ENCODE results near the gene LYZL1. TPM values are rescaled to one million over a fixed set of nuclear protein-coding genes. Genes with fewer than 3 reads are reported as not detected.

LYZL1 gene
- total RNA-seq, 1 experiment from 2014 or later, result not detected

DNA sequence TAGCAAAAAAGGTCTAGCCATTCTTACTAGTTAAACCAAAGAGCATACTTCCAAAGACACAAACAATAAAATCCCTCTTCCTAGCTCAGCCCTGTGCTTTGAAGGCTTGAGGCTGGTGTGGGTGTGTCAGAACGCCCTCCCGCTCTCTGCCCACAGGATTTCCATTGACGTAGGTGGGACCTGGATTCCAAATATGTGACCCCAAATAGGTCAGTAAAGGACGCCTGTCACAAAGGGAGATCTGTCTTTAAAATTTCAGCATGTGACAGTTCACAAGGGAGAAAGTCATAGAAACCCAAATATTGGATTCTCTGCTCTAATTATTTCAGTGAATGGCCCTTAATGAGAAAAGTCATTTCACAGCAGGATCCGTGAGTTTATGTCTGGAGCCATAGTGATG is 39.9 kb upstream of the LYZL1 start:
- no peaks in the 10 kb centered on the region for H3K79me2 ChIP-seq (ENCODE audit: insufficient read depth, low read length)
- H2BK15ac ChIP-seq (ENCODE audit: low read depth, low read length), result no peak overlapping the region
- no peak overlapping the region for H2AFZ ChIP-seq (ENCODE audit: low read length)
- H2BK12ac ChIP-seq (ENCODE audit: insufficient read length, low read depth, low read length), result no peak overlapping the region
- H3K9me3 ChIP-seq (ENCODE audit: control insufficient read depth, low read depth, low read length), result no peaks in the 10 kb centered on the region
- no peaks in the 10 kb centered on the region for H3K79me1 ChIP-seq (ENCODE audit: insufficient read depth, low read depth, low read length, poor library complexity, severe bottlenecking)
- H3K9ac ChIP-seq (ENCODE audit: extremely low read depth, insufficient read length, low read length), result no peak overlapping the region
- no peak overlapping the region for H2BK20ac ChIP-seq (ENCODE audit: low read depth, low read length, poor library complexity, severe bottlenecking)
- Mint-ChIP-seq H3K4me1 (peaks cover 0 to 9% of the 10 kb centered on the region in 2 experiments; a peak in 3 of 4 replicates), H3K4me3 (no peak overlapping the region), H3K36me3 (ENCODE audit: insufficient read depth in 1 of 3, low read depth in 3 of 3) (no peaks in the 10 kb centered on the region), H3K27me3 (ENCODE audit: low read depth) (no peaks in the 10 kb centered on the region; the same call in none of the 2 replicates), H3K9me3 (no peaks in the 10 kb centered on the region; a peak in 1 of 5 replicates), H3K27ac (no peak overlapping the region)
- no peaks in the 10 kb centered on the region for H3K23me2 ChIP-seq (ENCODE audit: insufficient read length, low read depth, low read length, poor library complexity, severe bottlenecking)
- no peak overlapping the region for H3T11ph ChIP-seq (ENCODE audit: low read length)
- no peaks in the 10 kb centered on the region for H3K27me3 ChIP-seq (ENCODE audit: insufficient read depth, low read length)
- H2BK5ac ChIP-seq (ENCODE audit: insufficient read length, low read length), result no peak overlapping the region
- DNase-seq, result no peak
- H2BK120ac ChIP-seq (ENCODE audit: low read depth, low read length, poor library complexity, severe bottlenecking), result no peak overlapping the region
- no peak overlapping the region for H4K8ac ChIP-seq (replicated peaks; ENCODE audit: insufficient read length, low read depth, low read length)
- H3K23ac ChIP-seq (ENCODE audit: insufficient read length, low read depth, low read length), result no peak overlapping the region
- H3K4me2 ChIP-seq (ENCODE audit: insufficient read depth, insufficient read length, low read length), result no peak overlapping the region
- H4K91ac ChIP-seq (ENCODE audit: insufficient read length, low read depth, low read length), result no peak overlapping the region
- TF ChIP-seq, protein P1, sequence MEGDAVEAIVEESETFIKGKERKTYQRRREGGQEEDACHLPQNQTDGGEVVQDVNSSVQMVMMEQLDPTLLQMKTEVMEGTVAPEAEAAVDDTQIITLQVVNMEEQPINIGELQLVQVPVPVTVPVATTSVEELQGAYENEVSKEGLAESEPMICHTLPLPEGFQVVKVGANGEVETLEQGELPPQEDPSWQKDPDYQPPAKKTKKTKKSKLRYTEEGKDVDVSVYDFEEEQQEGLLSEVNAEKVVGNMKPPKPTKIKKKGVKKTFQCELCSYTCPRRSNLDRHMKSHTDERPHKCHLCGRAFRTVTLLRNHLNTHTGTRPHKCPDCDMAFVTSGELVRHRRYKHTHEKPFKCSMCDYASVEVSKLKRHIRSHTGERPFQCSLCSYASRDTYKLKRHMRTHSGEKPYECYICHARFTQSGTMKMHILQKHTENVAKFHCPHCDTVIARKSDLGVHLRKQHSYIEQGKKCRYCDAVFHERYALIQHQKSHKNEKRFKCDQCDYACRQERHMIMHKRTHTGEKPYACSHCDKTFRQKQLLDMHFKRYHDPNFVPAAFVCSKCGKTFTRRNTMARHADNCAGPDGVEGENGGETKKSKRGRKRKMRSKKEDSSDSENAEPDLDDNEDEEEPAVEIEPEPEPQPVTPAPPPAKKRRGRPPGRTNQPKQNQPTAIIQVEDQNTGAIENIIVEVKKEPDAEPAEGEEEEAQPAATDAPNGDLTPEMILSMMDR (conservative IDR thresholded peaks at IDR 0.05), result no peak
- no peak overlapping the region for H3K27ac ChIP-seq (ENCODE audit: insufficient read length, low read depth, low read length)
- H3K4me1 ChIP-seq (ENCODE audit: insufficient read depth, low read length), result no peaks in the 10 kb centered on the region
- no peak overlapping the region for H3K56ac ChIP-seq (ENCODE audit: insufficient read length, low read depth, low read length)
- no peak overlapping the region for H4K5ac ChIP-seq (ENCODE audit: insufficient read length, low read depth, low read length)
- no peak overlapping the region for H3K18ac ChIP-seq (ENCODE audit: insufficient read length, low read depth, low read length)
- no peak overlapping the region for H3K14ac ChIP-seq (ENCODE audit: insufficient read depth, low read length)
- no CpG with 5 or more reads among the region's 5 CpGs for WGBS (ENCODE audit: extremely low coverage, insufficient read length, low lambda C conversion rate)
- H2AK5ac ChIP-seq (ENCODE audit: insufficient read length, low read length), result no peak overlapping the region
- no peaks in the 10 kb centered on the region for H4K20me1 ChIP-seq (ENCODE audit: control insufficient read depth, insufficient read depth, insufficient read length)
- no peak overlapping the region for H3K4ac ChIP-seq (ENCODE audit: low read depth, low read length)

Measured in H9 (cell line).